PC-3 (cell line): ENCODE data around the gene ASAP3.

ENCODE experiments used
- CTCF ChIP-seq: fragments of 300-600 bp; sonication (generic); conservative IDR thresholded peaks from 2 replicates; pipeline ENCODE4 v1.5.1; 2017; ENCODE audit warnings: antibody characterized with exemption, low read depth, mild to moderate bottlenecking, low read length
- EZH2 ChIP-seq: fragments of 300-600 bp; sonication (generic); IDR thresholded peaks from one replicate; pipeline ENCODE4 v1.6.1; 2017; ENCODE audit warnings: antibody characterized with exemption, mild to moderate bottlenecking, low read length; ENCODE audit not compliant: unreplicated experiment
- EZH2phosphoT487 ChIP-seq: fragments of 300-600 bp; sonication (generic); IDR thresholded peaks from 2 replicates; pipeline ENCODE4 v1.6.1; 2018; ENCODE audit warnings: mild to moderate bottlenecking, antibody characterized with exemption, low read length, borderline replicate concordance

- TF ChIP-seq EZH2phosphoT487 (no peak), CTCF (no peak), EZH2 (no peak)
These were observed 13.9 kb upstream of the ASAP3 start for GRCh38 chr1:23497777-23498439.
